CD4-positive, alpha-beta T cell treated with Interleukin-15 for 1 hour (primary cell): Measurements from ENCODE around the gene RAP1GDS1.
"Not testable (repeated sequence)": the region's sequence is repeated elsewhere in the genome, so short reads cannot be mapped to it uniquely, and the experiment has no call there.

Source experiments
- DNase-seq: peaks from one replicate; pipeline ENCODE4 v3.0.0-alpha.2; 2020

The RAP1GDS1 gene

GRCh38 chr4:98260579-98261404 is at the start of gene RAP1GDS1:
TSS of gene RAP1GDS1 (plus strand) at chr4:98261384. CDS start at chr4:98261566, 182 bp downstream.
- DNase-seq: peak; percentile 93

- DNase-seq: no peak
These were observed 38.9 kb upstream of the RAP1GDS1 start for GRCh38 chr4:98222306-98222705.

GRCh38 chr4:98226396-98226795 is 34.8 kb upstream of the RAP1GDS1 start:
- DNase-seq: no peak

- DNase-seq: no peak
These were observed 30.2 kb upstream of the RAP1GDS1 start for GRCh38 chr4:98230961-98231360.

- no peak for DNase-seq
These were observed 29.0 kb upstream of the RAP1GDS1 start for GRCh38 chr4:98232202-98232601.

- no peak for DNase-seq
These were observed 24.0 kb upstream of the RAP1GDS1 start for GRCh38 chr4:98237204-98237603.

- DNase-seq: no peak
These were observed 19.1 kb upstream of the RAP1GDS1 start for GRCh38 chr4:98242063-98242462.

GRCh38 chr4:98242538-98242937 is 18.6 kb upstream of the RAP1GDS1 start:
- no peak for DNase-seq

- DNase-seq: no peak
These were observed 16.0 kb upstream of the RAP1GDS1 start for GRCh38 chr4:98245226-98245625.

- no peak for DNase-seq
These were observed 12.2 kb upstream of the RAP1GDS1 start for GRCh38 chr4:98248934-98249333.

- no peak for DNase-seq
These were observed 11.4 kb upstream of the RAP1GDS1 start for GRCh38 chr4:98249831-98250230.

- no peak for DNase-seq
These were observed 7.7 kb upstream of the RAP1GDS1 start for GRCh38 chr4:98253499-98253898.

- peak; percentile 18 for DNase-seq
These were observed 1.1 kb upstream of the RAP1GDS1 start for GRCh38 chr4:98260047-98260578.

- DNase-seq: peak; percentile 17
These were observed 464 bp downstream of the RAP1GDS1 start for GRCh38 chr4:98261405-98262291.

GRCh38 chr4:98262431-98262830 is 1.2 kb downstream of the RAP1GDS1 start:
- DNase-seq: no peak

- DNase-seq: no peak
These were observed 6.3 kb downstream of the RAP1GDS1 start for GRCh38 chr4:98267498-98267897.

GRCh38 chr4:98275145-98275544 is 14.0 kb downstream of the RAP1GDS1 start:
- no peak for DNase-seq

GRCh38 chr4:98283219-98284189 is 22.3 kb downstream of the RAP1GDS1 start:
- no peak for DNase-seq

- no peak for DNase-seq
These were observed 23.5 kb downstream of the RAP1GDS1 start for GRCh38 chr4:98284640-98285046.

GRCh38 chr4:98285676-98286075 is 24.5 kb downstream of the RAP1GDS1 start:
- DNase-seq: no peak

GRCh38 chr4:98287328-98287727 is 26.1 kb downstream of the RAP1GDS1 start:
- DNase-seq: no peak

GRCh38 chr4:98288671-98289070 is 27.5 kb downstream of the RAP1GDS1 start:
- DNase-seq: not testable (repeated sequence)
